CD14-positive monocyte (primary cell): Measurements from ENCODE around the gene TRMO. TPM values are rescaled to one million over a fixed set of nuclear protein-coding genes. Genes with fewer than 3 reads are reported as not detected.

Source experiments
- DNase-seq, 3 donors: peaks; one replicate each; pipeline ENCODE4 v3.0.0-alpha.2; 2011 to 2022
- H2AFZ ChIP-seq: 2 replicates; pipeline ENCODE4 v1.6.0; 2012; ENCODE audit warnings: mild to moderate bottlenecking, low read depth, low read length, inconsistent platforms; ENCODE audit not compliant: insufficient read depth, poor library complexity, severe bottlenecking
- H3K27ac ChIP-seq, 2 donors: 1 replicate in 1 of 2; 2 replicates in 1 of 2; pipeline ENCODE4 v1.5.1; 2012 to 2013; ENCODE audit warnings: low read length in 2 of 2, control low read depth in 1 of 2, inconsistent platforms in 1 of 2, low read depth in 1 of 2, mild to moderate bottlenecking in 1 of 2
- H3K27me3 ChIP-seq, 2 donors: one replicate each; pipeline versions ENCODE4 v1.6.0 to v1.6.1; 2011 to 2013; ENCODE audit warnings: low read length in 2 of 2; ENCODE audit not compliant: control insufficient read depth in 2 of 2, insufficient read depth in 2 of 2
- H3K36me3 ChIP-seq, 2 donors: replicated peaks in 1 of 2; 1 replicate in 1 of 2; 2 replicates in 1 of 2; pipeline versions ENCODE4 v1.5.1 to v1.6.1; 2012 to 2013; ENCODE audit warnings: low read length in 2 of 2, control low read depth in 1 of 2, inconsistent platforms in 1 of 2, mild to moderate bottlenecking in 1 of 2; ENCODE audit not compliant: insufficient read depth in 2 of 2, control insufficient read depth in 1 of 2
- H3K4me1 ChIP-seq, 2 donors: 1 replicate in 1 of 2; 2 replicates in 1 of 2; pipeline versions ENCODE4 v1.5.1 to v1.6.1; 2012 to 2013; ENCODE audit warnings: low read length in 2 of 2, control low read depth in 1 of 2, inconsistent platforms in 1 of 2, mild to moderate bottlenecking in 1 of 2, moderate library complexity in 1 of 2; ENCODE audit not compliant: insufficient read depth in 2 of 2, control insufficient read depth in 1 of 2
- H3K4me2 ChIP-seq: replicated peaks from 2 replicates; pipeline ENCODE3; 2012; ENCODE audit warnings: low read length, moderate library complexity, mild to moderate bottlenecking; ENCODE audit not compliant: poor library complexity, severe bottlenecking; ENCODE audit errors: extremely low read depth
- H3K4me3 ChIP-seq, 3 experiments: fragments of 200-600 bp in 1 of 3; sonication (generic) in 1 of 3; replicated peaks in 1 of 3; 1 replicate in 2 of 3; 2 replicates in 1 of 3; pipeline ENCODE4 v1.5.1; 2011 to 2013; ENCODE audit warnings: low read length in 3 of 3, mild to moderate bottlenecking in 3 of 3, control low read depth in 2 of 3, low read depth in 2 of 3, inconsistent platforms in 1 of 3, moderate library complexity in 1 of 3
- H3K79me2 ChIP-seq: 2 replicates; pipeline ENCODE4 v1.6.0; 2012; ENCODE audit warnings: mild to moderate bottlenecking, control low read depth, inconsistent platforms, low read length, moderate library complexity; ENCODE audit not compliant: insufficient read depth
- H3K9ac ChIP-seq: 2 replicates; pipeline ENCODE4 v1.6.0; 2017; ENCODE audit warnings: low read length, mild to moderate bottlenecking; ENCODE audit not compliant: insufficient read depth, poor library complexity, severe bottlenecking
- H3K9me3 ChIP-seq, 2 donors: replicated peaks in 1 of 2; 1 replicate in 1 of 2; 2 replicates in 1 of 2; pipeline versions ENCODE4 v1.5.1 to v1.6.1; 2012 to 2013; ENCODE audit warnings: low read length in 2 of 2, control low read depth in 1 of 2; ENCODE audit not compliant: control insufficient read depth in 1 of 2, insufficient read depth in 1 of 2
- H4K20me1 ChIP-seq: 2 replicates; pipeline ENCODE4 v1.6.0; 2012; ENCODE audit warnings: mild to moderate bottlenecking, low read length, control low read depth, moderate library complexity; ENCODE audit not compliant: insufficient read depth
- H3K27ac Mint-ChIP-seq, 7 donors: one replicate each; pipeline ENCODE4 v1.8.0; 2020; ENCODE audit warnings: mild to moderate bottlenecking in 7 of 7, mixed read lengths in 7 of 7, moderate library complexity in 6 of 7, inconsistent platforms in 2 of 7
- H3K27me3 Mint-ChIP-seq, 3 donors: one replicate each; pipeline ENCODE4 v1.8.0; 2021 to 2022; ENCODE audit warnings: low read depth in 3 of 3, mild to moderate bottlenecking in 3 of 3, mixed read lengths in 3 of 3, moderate library complexity in 3 of 3, inconsistent platforms in 1 of 3
- H3K36me3 Mint-ChIP-seq, 2 donors: one replicate each; pipeline ENCODE4 v1.8.0; 2020; ENCODE audit warnings: mixed read lengths in 2 of 2, inconsistent platforms in 1 of 2, mild to moderate bottlenecking in 1 of 2
- H3K4me1 Mint-ChIP-seq: one replicate; pipeline ENCODE4 v1.8.0; 2020; ENCODE audit warnings: mild to moderate bottlenecking, mixed read lengths
- H3K4me3 Mint-ChIP-seq, 2 donors: one replicate each; pipeline ENCODE4 v1.8.0; 2020; ENCODE audit warnings: mild to moderate bottlenecking in 2 of 2, mixed read lengths in 2 of 2, moderate library complexity in 1 of 2
- H3K9me3 Mint-ChIP-seq, 7 donors: one replicate each; pipeline ENCODE4 v1.8.0; 2020 to 2022; ENCODE audit warnings: mixed read lengths in 7 of 7, mild to moderate bottlenecking in 6 of 7, moderate library complexity in 6 of 7, inconsistent platforms in 2 of 7
- WGBS: methylation state at CpG from one replicate; pipeline ENCODE4 v1.1.5; 2013; ENCODE audit warnings: missing lambda C conversion rate; ENCODE audit not compliant: insufficient coverage; 5-methylcytosine and 5-hydroxymethylcytosine counted together
- intact Hi-C, 2 donors: fragments of 100-400 bp; cut with micrococcal nuclease; formaldehyde crosslinking; loops; one replicate each; pipeline versions ENCODE4 v1.15.0 to v1.15.1; 2023
- polyA plus RNA-seq, 3 donors: library from polyadenylated mRNA; depleted of rRNA in 1 of 3; unstranded in 2 of 3; stranded (reverse) in 1 of 3; fragments of 300-500 nt in 2 of 3; fragments of >200 nt in 1 of 3; fragmentation: Illumina TruSeq in 2 of 3; gene quantifications; 1 replicate in 2 of 3; 2 replicates in 1 of 3; pipeline ENCODE4 v1.2.3, GENCODE V29; 2012 to 2021
- TF ChIP-seq, protein P1 (sequence below): fragments of 200-600 bp; IDR thresholded peaks from one replicate; pipeline ENCODE4 v1.8.0; 2022; ENCODE audit warnings: antibody characterized with exemption, mild to moderate bottlenecking

The TRMO gene
- polyA plus RNA-seq, 3 donors, result 13.4 to 20.6 (median 13.5) TPM

DNA sequence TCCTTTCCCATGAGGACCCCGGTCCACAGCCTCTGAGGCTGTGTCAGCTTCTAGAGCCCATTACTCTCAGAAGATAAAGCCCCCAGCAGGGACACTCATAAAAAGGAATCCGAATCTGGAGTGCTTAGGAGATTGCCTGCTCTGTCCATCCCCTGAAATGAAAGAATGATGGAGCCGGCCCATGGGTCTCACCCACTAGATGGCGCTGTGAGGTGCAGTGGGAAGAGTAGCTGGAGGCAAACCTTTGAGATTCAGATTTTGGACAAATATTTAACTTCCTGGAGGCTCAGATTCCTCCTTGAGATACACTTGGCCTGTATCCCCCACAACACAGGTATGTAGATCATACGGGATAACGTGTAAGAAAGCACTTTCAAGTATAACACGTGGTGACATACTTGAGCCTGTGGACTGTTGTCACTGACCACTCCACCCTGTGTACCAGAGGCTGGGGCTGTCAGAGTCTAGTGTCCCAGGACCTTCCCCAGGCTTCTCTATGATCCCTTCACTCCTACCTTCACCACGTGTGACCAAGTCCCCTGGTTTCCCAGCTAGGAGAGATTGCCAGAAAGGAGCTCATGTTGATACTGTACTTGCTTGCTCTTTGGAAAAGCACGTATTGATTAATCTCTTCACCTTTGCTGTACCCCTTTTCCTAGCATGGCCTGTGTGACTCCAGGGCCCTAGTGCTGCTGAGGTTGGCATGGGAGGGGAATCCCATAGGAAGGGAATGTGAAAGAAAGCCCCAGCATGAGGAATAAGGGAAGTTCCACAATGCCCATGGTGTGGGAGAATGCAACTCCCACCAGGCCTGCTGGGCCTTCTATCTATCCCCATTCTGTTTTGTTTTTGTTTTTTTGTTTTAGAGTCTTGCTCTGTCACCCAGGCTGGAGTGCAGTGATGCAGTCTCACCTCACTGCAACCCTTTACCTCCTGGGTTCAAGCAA is 32.1 kb downstream of the TRMO start:
- intact Hi-C loops, result loop anchor here in 1 of 2 donors (10.0 kb wide), 1 partner anchor 145 kb away; no protein-coding TSS in a partner anchor
- peaks cover 0 to 6% (median 0%) of the 10 kb centered on the region in 7 donors for H3K9me3 Mint-ChIP-seq
- no peak overlapping the region for H3K4me3 Mint-ChIP-seq
- Histone ChIP-seq H3K79me2 (no peaks in the 10 kb centered on the region), H3K9ac (no peak overlapping the region), H3K27me3 (no peaks in the 10 kb centered on the region), H2AFZ (no peak overlapping the region), H4K20me1 (no peaks in the 10 kb centered on the region), H3K4me3 (no peak overlapping the region), H3K9me3 (no peaks in the 10 kb centered on the region), H3K4me1 (no peaks in the 10 kb centered on the region), H3K27ac (no peak overlapping the region), H3K36me3 (no peaks in the 10 kb centered on the region), H3K4me2 (no peak overlapping the region)
- DNase-seq, result peak; percentile 46 to 59 (median 49)
- H3K36me3 Mint-ChIP-seq, result peaks cover under 1 to 4% of the 10 kb centered on the region in 2 donors
- peaks cover 0 to 9% (median 4%) of the 10 kb centered on the region in 3 donors for H3K27me3 Mint-ChIP-seq
- TF ChIP-seq, protein P1, sequence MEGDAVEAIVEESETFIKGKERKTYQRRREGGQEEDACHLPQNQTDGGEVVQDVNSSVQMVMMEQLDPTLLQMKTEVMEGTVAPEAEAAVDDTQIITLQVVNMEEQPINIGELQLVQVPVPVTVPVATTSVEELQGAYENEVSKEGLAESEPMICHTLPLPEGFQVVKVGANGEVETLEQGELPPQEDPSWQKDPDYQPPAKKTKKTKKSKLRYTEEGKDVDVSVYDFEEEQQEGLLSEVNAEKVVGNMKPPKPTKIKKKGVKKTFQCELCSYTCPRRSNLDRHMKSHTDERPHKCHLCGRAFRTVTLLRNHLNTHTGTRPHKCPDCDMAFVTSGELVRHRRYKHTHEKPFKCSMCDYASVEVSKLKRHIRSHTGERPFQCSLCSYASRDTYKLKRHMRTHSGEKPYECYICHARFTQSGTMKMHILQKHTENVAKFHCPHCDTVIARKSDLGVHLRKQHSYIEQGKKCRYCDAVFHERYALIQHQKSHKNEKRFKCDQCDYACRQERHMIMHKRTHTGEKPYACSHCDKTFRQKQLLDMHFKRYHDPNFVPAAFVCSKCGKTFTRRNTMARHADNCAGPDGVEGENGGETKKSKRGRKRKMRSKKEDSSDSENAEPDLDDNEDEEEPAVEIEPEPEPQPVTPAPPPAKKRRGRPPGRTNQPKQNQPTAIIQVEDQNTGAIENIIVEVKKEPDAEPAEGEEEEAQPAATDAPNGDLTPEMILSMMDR, result peak; percentile 85
- WGBS, result 64% methylated on average over 7 of the region's 9 CpGs
- H3K4me1 Mint-ChIP-seq, result peaks cover 3% of the 10 kb centered on the region
- no peak overlapping the region for H3K27ac Mint-ChIP-seq

- no peak for DNase-seq
- H3K4me3 Mint-ChIP-seq, result no peak overlapping the region
- H4K20me1 ChIP-seq, result no peaks in the 10 kb centered on the region
- H3K4me1 ChIP-seq, result peaks cover 16 to 17% of the 10 kb centered on the region in 2 donors
- H3K27me3 ChIP-seq, result peaks cover 0 to 11% of the 10 kb centered on the region in 2 donors
- intact Hi-C loops, result no loop called here
- no peak overlapping the region for H3K9ac ChIP-seq
- no peaks in the 10 kb centered on the region for H3K9me3 ChIP-seq
- no peak overlapping the region for H2AFZ ChIP-seq
- H3K27me3 Mint-ChIP-seq, result peaks cover 7 to 35% (median 19%) of the 10 kb centered on the region in 3 donors
- H3K79me2 ChIP-seq, result no peaks in the 10 kb centered on the region
- H3K9me3 Mint-ChIP-seq, result no peaks in the 10 kb centered on the region
- H3K36me3 ChIP-seq, result no peaks in the 10 kb centered on the region
- TF ChIP-seq, protein P1, result no peak
- H3K4me3 ChIP-seq, result no peak overlapping the region
- WGBS, result 97% methylated on average over 3 of the region's 4 CpGs
- no peaks in the 10 kb centered on the region for H3K36me3 Mint-ChIP-seq
- no peak overlapping the region for H3K27ac Mint-ChIP-seq
- H3K4me1 Mint-ChIP-seq, result peaks cover 17% of the 10 kb centered on the region
- no peak overlapping the region for H3K4me2 ChIP-seq
- H3K27ac ChIP-seq, result no peak overlapping the region
Observed at GRCh38 chr9:97880336-97880735, 42.0 kb downstream of the TRMO start.
